CD14-positive monocyte (primary cell): Measurements from ENCODE around the gene DPY19L1. TPM values are rescaled to one million over a fixed set of nuclear protein-coding genes. Genes with fewer than 3 reads are reported as not detected.
"Not testable (repeated sequence)": the region's sequence is repeated elsewhere in the genome, so short reads cannot be mapped to it uniquely, and the experiment has no call there.

Source experiments
- DNase-seq, 3 donors: peaks; one replicate each; pipeline ENCODE4 v3.0.0-alpha.2; 2011 to 2022
- H2AFZ ChIP-seq: 2 replicates; pipeline ENCODE4 v1.6.0; 2012; ENCODE audit warnings: mild to moderate bottlenecking, low read depth, low read length, inconsistent platforms; ENCODE audit not compliant: insufficient read depth, poor library complexity, severe bottlenecking
- H3K27ac ChIP-seq, 2 donors: 1 replicate in 1 of 2; 2 replicates in 1 of 2; pipeline ENCODE4 v1.5.1; 2012 to 2013; ENCODE audit warnings: low read length in 2 of 2, control low read depth in 1 of 2, inconsistent platforms in 1 of 2, low read depth in 1 of 2, mild to moderate bottlenecking in 1 of 2
- H3K27me3 ChIP-seq, 2 donors: one replicate each; pipeline versions ENCODE4 v1.6.0 to v1.6.1; 2011 to 2013; ENCODE audit warnings: low read length in 2 of 2; ENCODE audit not compliant: control insufficient read depth in 2 of 2, insufficient read depth in 2 of 2
- H3K36me3 ChIP-seq, 2 donors: replicated peaks in 1 of 2; 1 replicate in 1 of 2; 2 replicates in 1 of 2; pipeline versions ENCODE4 v1.5.1 to v1.6.1; 2012 to 2013; ENCODE audit warnings: low read length in 2 of 2, control low read depth in 1 of 2, inconsistent platforms in 1 of 2, mild to moderate bottlenecking in 1 of 2; ENCODE audit not compliant: insufficient read depth in 2 of 2, control insufficient read depth in 1 of 2
- H3K4me1 ChIP-seq, 2 donors: 1 replicate in 1 of 2; 2 replicates in 1 of 2; pipeline versions ENCODE4 v1.5.1 to v1.6.1; 2012 to 2013; ENCODE audit warnings: low read length in 2 of 2, control low read depth in 1 of 2, inconsistent platforms in 1 of 2, mild to moderate bottlenecking in 1 of 2, moderate library complexity in 1 of 2; ENCODE audit not compliant: insufficient read depth in 2 of 2, control insufficient read depth in 1 of 2
- H3K4me2 ChIP-seq: replicated peaks from 2 replicates; pipeline ENCODE3; 2012; ENCODE audit warnings: low read length, moderate library complexity, mild to moderate bottlenecking; ENCODE audit not compliant: poor library complexity, severe bottlenecking; ENCODE audit errors: extremely low read depth
- H3K4me3 ChIP-seq, 3 experiments: fragments of 200-600 bp in 1 of 3; sonication (generic) in 1 of 3; replicated peaks in 1 of 3; 1 replicate in 2 of 3; 2 replicates in 1 of 3; pipeline ENCODE4 v1.5.1; 2011 to 2013; ENCODE audit warnings: low read length in 3 of 3, mild to moderate bottlenecking in 3 of 3, control low read depth in 2 of 3, low read depth in 2 of 3, inconsistent platforms in 1 of 3, moderate library complexity in 1 of 3
- H3K79me2 ChIP-seq: 2 replicates; pipeline ENCODE4 v1.6.0; 2012; ENCODE audit warnings: mild to moderate bottlenecking, control low read depth, inconsistent platforms, low read length, moderate library complexity; ENCODE audit not compliant: insufficient read depth
- H3K9ac ChIP-seq: 2 replicates; pipeline ENCODE4 v1.6.0; 2017; ENCODE audit warnings: low read length, mild to moderate bottlenecking; ENCODE audit not compliant: insufficient read depth, poor library complexity, severe bottlenecking
- H3K9me3 ChIP-seq, 2 donors: replicated peaks in 1 of 2; 1 replicate in 1 of 2; 2 replicates in 1 of 2; pipeline versions ENCODE4 v1.5.1 to v1.6.1; 2012 to 2013; ENCODE audit warnings: low read length in 2 of 2, control low read depth in 1 of 2; ENCODE audit not compliant: control insufficient read depth in 1 of 2, insufficient read depth in 1 of 2
- H4K20me1 ChIP-seq: 2 replicates; pipeline ENCODE4 v1.6.0; 2012; ENCODE audit warnings: mild to moderate bottlenecking, low read length, control low read depth, moderate library complexity; ENCODE audit not compliant: insufficient read depth
- H3K27ac Mint-ChIP-seq, 7 donors: one replicate each; pipeline ENCODE4 v1.8.0; 2020; ENCODE audit warnings: mild to moderate bottlenecking in 7 of 7, mixed read lengths in 7 of 7, moderate library complexity in 6 of 7, inconsistent platforms in 2 of 7
- H3K27me3 Mint-ChIP-seq, 3 donors: one replicate each; pipeline ENCODE4 v1.8.0; 2021 to 2022; ENCODE audit warnings: low read depth in 3 of 3, mild to moderate bottlenecking in 3 of 3, mixed read lengths in 3 of 3, moderate library complexity in 3 of 3, inconsistent platforms in 1 of 3
- H3K36me3 Mint-ChIP-seq, 2 donors: one replicate each; pipeline ENCODE4 v1.8.0; 2020; ENCODE audit warnings: mixed read lengths in 2 of 2, inconsistent platforms in 1 of 2, mild to moderate bottlenecking in 1 of 2
- H3K4me1 Mint-ChIP-seq: one replicate; pipeline ENCODE4 v1.8.0; 2020; ENCODE audit warnings: mild to moderate bottlenecking, mixed read lengths
- H3K4me3 Mint-ChIP-seq, 2 donors: one replicate each; pipeline ENCODE4 v1.8.0; 2020; ENCODE audit warnings: mild to moderate bottlenecking in 2 of 2, mixed read lengths in 2 of 2, moderate library complexity in 1 of 2
- H3K9me3 Mint-ChIP-seq, 7 donors: one replicate each; pipeline ENCODE4 v1.8.0; 2020 to 2022; ENCODE audit warnings: mixed read lengths in 7 of 7, mild to moderate bottlenecking in 6 of 7, moderate library complexity in 6 of 7, inconsistent platforms in 2 of 7
- CTCF ChIP-seq: fragments of 200-600 bp; IDR thresholded peaks from one replicate; pipeline ENCODE4 v1.8.0; 2022; ENCODE audit warnings: antibody characterized with exemption, mild to moderate bottlenecking
- WGBS: methylation state at CpG from one replicate; pipeline ENCODE4 v1.1.5; 2013; ENCODE audit warnings: missing lambda C conversion rate; ENCODE audit not compliant: insufficient coverage; 5-methylcytosine and 5-hydroxymethylcytosine counted together
- intact Hi-C, 2 donors: fragments of 100-400 bp; cut with micrococcal nuclease; formaldehyde crosslinking; loops; one replicate each; pipeline versions ENCODE4 v1.15.0 to v1.15.1; 2023
- polyA plus RNA-seq, 3 donors: library from polyadenylated mRNA; depleted of rRNA in 1 of 3; unstranded in 2 of 3; stranded (reverse) in 1 of 3; fragments of 300-500 nt in 2 of 3; fragments of >200 nt in 1 of 3; fragmentation: Illumina TruSeq in 2 of 3; gene quantifications; 1 replicate in 2 of 3; 2 replicates in 1 of 3; pipeline ENCODE4 v1.2.3, GENCODE V29; 2012 to 2021

DPY19L1 gene
- polyA plus RNA-seq, 3 donors, result 0.81 to 5.2 (median 3.9) TPM

DNA sequence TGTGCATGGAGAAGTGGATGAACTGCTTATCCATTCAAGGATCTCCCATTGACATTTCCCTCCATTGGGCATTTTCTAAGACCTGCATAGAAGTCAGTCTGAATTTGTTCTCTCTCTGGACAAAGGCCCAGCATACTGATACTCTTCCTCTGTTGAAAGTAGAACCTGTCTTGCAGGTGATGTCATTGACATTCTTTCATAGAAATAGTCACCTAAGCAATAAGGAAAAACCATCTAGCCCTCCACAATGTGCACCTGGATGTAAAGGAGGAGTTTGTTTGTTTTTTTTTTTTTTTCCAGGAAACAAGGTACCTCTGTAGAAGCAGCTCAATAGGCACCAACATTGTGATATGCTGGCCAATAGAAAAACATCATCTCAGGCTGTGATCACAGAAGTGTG lies 150.4 kb downstream of the DPY19L1 start:
- Histone ChIP-seq H3K79me2 (no peaks in the 10 kb centered on the region), H3K4me2 (no peak overlapping the region), H3K4me1 (no peaks in the 10 kb centered on the region), H3K9me3 (peaks cover 8 to 12% of the 10 kb centered on the region in 2 donors), H4K20me1 (no peaks in the 10 kb centered on the region), H2AFZ (no peak overlapping the region), H3K27me3 (no peaks in the 10 kb centered on the region), H3K36me3 (no peaks in the 10 kb centered on the region), H3K9ac (no peak overlapping the region), H3K27ac (no peak overlapping the region), H3K4me3 (no peak overlapping the region)
- Mint-ChIP-seq H3K27ac (no peak overlapping the region), H3K27me3 (peaks cover 0 to under 1% (median 0%) of the 10 kb centered on the region in 3 donors), H3K4me1 (no peaks in the 10 kb centered on the region), H3K9me3 (peaks cover 2 to 32% (median 16%) of the 10 kb centered on the region in 7 donors), H3K36me3 (no peaks in the 10 kb centered on the region), H3K4me3 (no peak overlapping the region)
- no peak for TF ChIP-seq CTCF
- DNase-seq, result no peak
- intact Hi-C loops, result no loop called here

GRCh38 chr7:34883855-34884254 lies 153.4 kb downstream of the DPY19L1 start:
- WGBS, result 100% methylated on average over 1 of the region's 1 CpG
- H2AFZ ChIP-seq, H3K36me3 ChIP-seq, H3K4me1 ChIP-seq, H3K27me3 ChIP-seq, H3K4me2 ChIP-seq, H3K27me3 Mint-ChIP-seq, H4K20me1 ChIP-seq, intact Hi-C loops, H3K4me1 Mint-ChIP-seq, DNase-seq, H3K4me3 Mint-ChIP-seq, H3K4me3 ChIP-seq, H3K27ac ChIP-seq, H3K79me2 ChIP-seq, H3K27ac Mint-ChIP-seq, H3K36me3 Mint-ChIP-seq, H3K9ac ChIP-seq: not testable (repeated sequence)
- H3K9me3 Mint-ChIP-seq, result peaks cover 2 to 28% (median 17%) of the 10 kb centered on the region in 7 donors
- peaks cover 8 to 12% of the 10 kb centered on the region in 2 donors for H3K9me3 ChIP-seq
